H7 (cell line): Measurements from ENCODE around the gene HSPA12B. TPM values are rescaled to one million over a fixed set of nuclear protein-coding genes. Genes with fewer than 3 reads are reported as not detected.

Experiments
- DNase-seq: peaks from one replicate; pipeline ENCODE4 v3.0.0; 2012
- H3K27me3 ChIP-seq: 2 replicates; pipeline ENCODE4 v1.6.0; 2011; ENCODE audit warnings: mild to moderate bottlenecking, low read length; ENCODE audit not compliant: control insufficient read depth, insufficient read depth
- H3K36me3 ChIP-seq: replicated peaks from 2 replicates; pipeline ENCODE4 v1.5.1; 2011; ENCODE audit warnings: low read length; ENCODE audit not compliant: control insufficient read depth, insufficient read depth
- H3K4me3 ChIP-seq: 2 replicates; pipeline ENCODE4 v1.5.1; 2011; ENCODE audit warnings: low read depth, mild to moderate bottlenecking, control low read depth, low read length, moderate library complexity; ENCODE audit not compliant: insufficient read depth
- total RNA-seq: library from RNA; depleted of rRNA; stranded (reverse); fragments of >200 nt; shearing (Covaris generic); gene quantifications from 2 replicates; pipeline ENCODE4 v1.2.3, GENCODE V29; 2014

The HSPA12B gene
- total RNA-seq, 1 experiment from 2014 or later, result 0.97 TPM

DNA sequence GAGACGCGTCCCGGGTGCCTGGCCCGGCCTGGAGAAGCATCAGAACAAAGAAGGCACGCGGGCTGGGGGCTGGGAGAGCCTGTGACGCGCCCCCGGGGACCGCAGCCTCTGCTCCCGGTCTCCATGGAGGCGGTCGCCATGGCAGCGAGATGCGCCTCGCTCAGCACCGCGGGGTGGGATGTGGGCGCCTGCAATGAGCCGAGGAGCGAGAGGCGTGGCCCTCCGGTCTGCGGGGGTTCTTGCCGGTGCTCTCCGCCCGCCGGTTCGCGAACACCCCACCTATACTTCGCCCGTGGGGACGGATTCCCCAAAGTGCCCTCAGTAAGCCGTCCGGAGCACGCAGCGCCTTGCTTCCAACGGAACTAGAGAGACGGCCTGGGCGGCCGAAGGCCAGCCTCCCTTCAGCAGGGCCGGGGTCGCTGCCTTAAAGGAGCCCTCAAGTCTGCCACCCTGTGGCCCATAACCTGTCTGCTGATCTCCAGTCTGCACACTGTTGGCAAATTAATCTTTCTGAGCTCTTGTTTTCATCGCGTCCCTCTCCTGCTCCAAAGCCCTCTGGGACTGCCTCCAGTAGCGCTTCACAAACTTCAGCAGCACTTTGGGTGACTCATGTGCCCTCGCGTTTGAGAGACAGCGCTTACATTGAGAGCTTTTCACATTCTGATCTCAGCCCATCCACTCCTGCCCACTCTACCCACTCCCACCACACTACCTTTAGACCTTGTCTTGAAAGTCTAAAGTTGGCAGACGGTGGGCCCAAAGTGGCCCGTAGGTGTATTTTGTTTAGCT is 36.1 kb downstream of the HSPA12B start:
- H3K4me3 ChIP-seq, result peak overlapping the region; percentile 86
- H3K36me3 ChIP-seq, result no peaks in the 10 kb centered on the region; the same call in 1 of the 2 replicates
- peak; percentile 97 for DNase-seq
- peaks cover 4% of the 10 kb centered on the region for H3K27me3 ChIP-seq

GRCh38 chr20:3771552-3772058 is 39.1 kb downstream of the HSPA12B start:
- no peak for DNase-seq
- no peak overlapping the region for H3K4me3 ChIP-seq
- peaks cover 11% of the 10 kb centered on the region for H3K27me3 ChIP-seq
- no peaks in the 10 kb centered on the region for H3K36me3 ChIP-seq

GRCh38 chr20:3775457-3776108 is 43.1 kb downstream of the HSPA12B start:
- peaks cover 42% of the 10 kb centered on the region for H3K27me3 ChIP-seq
- no peaks in the 10 kb centered on the region for H3K36me3 ChIP-seq
- DNase-seq, result no peak
- H3K4me3 ChIP-seq, result no peak overlapping the region

GRCh38 chr20:3777381-3777715 is 44.9 kb downstream of the HSPA12B start:
- no peak for DNase-seq
- Histone ChIP-seq H3K4me3 (peak overlapping the region; percentile 57), H3K27me3 (peaks cover 45% of the 10 kb centered on the region), H3K36me3 (no peaks in the 10 kb centered on the region)

GRCh38 chr20:3777716-3778629 is 45.5 kb downstream of the HSPA12B start:
- no peaks in the 10 kb centered on the region for H3K36me3 ChIP-seq
- peaks cover 45% of the 10 kb centered on the region for H3K27me3 ChIP-seq
- peak; percentile 95 for DNase-seq
- H3K4me3 ChIP-seq, result peak overlapping the region; percentile 57

GRCh38 chr20:3778976-3779375 is 46.5 kb downstream of the HSPA12B start:
- peaks cover 45% of the 10 kb centered on the region for H3K27me3 ChIP-seq
- no peaks in the 10 kb centered on the region for H3K36me3 ChIP-seq
- no peak for DNase-seq
- peak overlapping the region; percentile 57; the same call in 1 of the 2 replicates for H3K4me3 ChIP-seq

DNA sequence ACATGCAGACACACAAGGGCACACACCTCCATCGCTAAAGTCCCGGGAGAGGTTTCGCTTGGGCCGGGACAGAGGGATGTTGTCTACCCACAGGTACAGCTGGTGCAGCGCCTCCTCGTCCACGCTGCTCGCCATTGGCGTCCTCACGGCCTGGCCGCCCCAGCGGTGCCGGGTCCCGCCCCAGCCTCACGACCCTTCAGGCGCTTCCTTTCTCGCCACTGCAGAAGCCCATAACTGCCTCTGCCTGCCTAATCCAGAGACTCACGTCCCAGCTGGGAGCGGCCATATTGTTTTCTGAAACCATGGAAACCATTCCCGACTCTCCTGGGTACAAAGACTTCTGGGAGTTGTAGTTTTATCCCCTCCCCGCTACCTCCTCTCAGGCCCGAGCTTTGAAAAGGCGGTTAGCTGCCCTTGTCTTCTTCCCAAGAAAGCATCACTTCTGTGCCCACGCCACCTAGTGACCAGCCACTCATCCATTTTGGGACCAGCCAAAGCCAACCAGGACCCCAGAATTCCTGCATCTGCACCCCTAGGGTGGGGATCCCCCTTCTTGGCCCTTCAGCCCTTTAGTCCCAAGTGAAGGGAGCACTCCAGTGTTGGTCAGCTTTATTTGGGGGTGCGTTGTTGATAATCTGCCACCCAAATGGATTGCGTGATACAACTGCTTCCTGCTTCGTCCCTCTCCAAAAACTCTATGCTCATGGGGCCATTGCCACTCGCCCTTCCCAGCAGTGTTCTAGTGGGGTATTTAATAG is 48.8 kb downstream of the HSPA12B start, which contains the start of gene SPEF1:
Gene SPEF1 (minus strand): TSS at position 296 of the 758 bp plus-strand sequence. CDS start 161 bp downstream, at position 135.
- Histone ChIP-seq H3K36me3 (no peaks in the 10 kb centered on the region), H3K4me3 (peak within 1 kb of the TSS; percentile 24), H3K27me3 (peaks cover 44% of the 10 kb centered on the region)
- peak; percentile 98 for DNase-seq

DNA sequence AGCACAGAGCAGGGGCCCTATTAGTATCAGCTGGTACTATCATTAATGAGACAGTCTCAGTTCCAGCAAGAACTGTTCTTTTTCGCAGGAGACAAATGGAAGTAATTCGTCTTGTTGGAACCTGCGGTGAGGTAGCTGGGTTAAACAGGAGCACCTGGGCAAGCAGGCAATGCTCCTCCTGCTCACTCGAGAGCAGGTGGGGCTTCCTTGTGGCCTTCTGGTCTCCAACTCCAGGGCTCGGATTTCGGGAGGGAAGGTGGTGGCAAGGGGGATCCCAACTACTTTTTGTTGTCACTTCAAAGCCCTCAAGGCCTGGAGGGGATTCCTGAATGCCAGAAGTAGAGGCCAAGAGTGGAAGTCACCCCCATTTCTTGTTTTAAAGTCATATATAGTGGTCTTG is 50.1 kb downstream of the HSPA12B start:
- Histone ChIP-seq H3K27me3 (peaks cover 37% of the 10 kb centered on the region), H3K4me3 (no peak overlapping the region), H3K36me3 (no peaks in the 10 kb centered on the region)
- DNase-seq, result peak; percentile 18

DNA sequence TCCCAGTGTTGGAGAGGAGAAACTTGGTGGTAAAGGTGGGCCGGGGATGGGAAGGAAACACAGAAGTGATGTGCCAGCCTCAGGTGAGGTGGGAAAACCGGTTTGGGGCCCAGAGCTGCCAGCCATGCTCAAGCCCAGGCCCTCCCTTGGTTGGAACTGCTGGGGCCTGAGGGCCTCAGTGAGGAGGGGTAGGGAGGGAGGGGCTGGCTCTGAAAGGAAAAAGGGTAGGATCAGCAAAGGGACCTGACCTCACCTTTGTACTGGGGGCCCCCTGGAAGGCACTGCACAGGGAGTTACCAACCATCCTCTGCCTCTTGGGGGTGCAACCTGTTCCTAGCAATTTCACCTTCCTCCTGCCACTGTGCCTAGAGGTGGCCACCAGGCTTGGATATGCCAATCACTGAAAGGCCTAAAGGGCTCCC is 50.6 kb downstream of the HSPA12B start:
- H3K27me3 ChIP-seq, result peaks cover 36% of the 10 kb centered on the region
- no peak for DNase-seq
- H3K36me3 ChIP-seq, result no peaks in the 10 kb centered on the region
- H3K4me3 ChIP-seq, result no peak overlapping the region

DNA sequence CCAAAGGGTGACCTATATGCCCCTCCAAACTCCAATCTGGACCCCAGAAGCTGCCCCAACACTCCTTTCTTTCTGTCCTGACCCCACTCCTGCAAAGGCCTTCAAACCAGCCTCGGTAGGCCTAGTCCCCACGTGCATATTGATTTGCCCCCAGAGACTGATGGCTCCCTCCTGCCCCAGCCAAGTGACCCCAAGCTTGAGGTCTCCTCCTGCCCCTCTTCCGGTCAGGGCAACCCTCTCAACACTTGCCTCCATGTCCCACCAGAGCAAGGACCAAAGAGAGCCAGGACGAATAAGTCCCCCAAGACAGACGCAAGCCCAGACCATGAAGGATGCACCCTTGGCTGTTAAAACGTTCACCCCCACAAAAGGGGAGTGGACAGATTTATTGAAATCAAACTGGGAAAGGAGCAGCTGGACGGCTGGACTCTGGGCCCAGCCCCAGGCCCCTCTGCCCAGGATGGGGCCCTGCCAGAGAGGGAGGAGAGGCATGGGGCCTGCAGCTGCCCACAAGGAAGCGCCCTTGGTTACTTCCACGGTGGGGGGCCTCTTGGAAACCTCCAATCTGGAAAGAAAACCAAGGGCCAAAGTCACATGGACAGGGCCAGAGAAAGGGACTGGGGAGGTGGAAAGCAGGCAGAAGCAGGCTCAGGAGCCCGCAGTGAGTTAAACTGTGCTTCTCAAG is 51.2 kb downstream of the HSPA12B start:
- peak; percentile 46 for DNase-seq
- peaks cover 33% of the 10 kb centered on the region for H3K27me3 ChIP-seq
- no peaks in the 10 kb centered on the region for H3K36me3 ChIP-seq
- H3K4me3 ChIP-seq, result no peak overlapping the region

DNA sequence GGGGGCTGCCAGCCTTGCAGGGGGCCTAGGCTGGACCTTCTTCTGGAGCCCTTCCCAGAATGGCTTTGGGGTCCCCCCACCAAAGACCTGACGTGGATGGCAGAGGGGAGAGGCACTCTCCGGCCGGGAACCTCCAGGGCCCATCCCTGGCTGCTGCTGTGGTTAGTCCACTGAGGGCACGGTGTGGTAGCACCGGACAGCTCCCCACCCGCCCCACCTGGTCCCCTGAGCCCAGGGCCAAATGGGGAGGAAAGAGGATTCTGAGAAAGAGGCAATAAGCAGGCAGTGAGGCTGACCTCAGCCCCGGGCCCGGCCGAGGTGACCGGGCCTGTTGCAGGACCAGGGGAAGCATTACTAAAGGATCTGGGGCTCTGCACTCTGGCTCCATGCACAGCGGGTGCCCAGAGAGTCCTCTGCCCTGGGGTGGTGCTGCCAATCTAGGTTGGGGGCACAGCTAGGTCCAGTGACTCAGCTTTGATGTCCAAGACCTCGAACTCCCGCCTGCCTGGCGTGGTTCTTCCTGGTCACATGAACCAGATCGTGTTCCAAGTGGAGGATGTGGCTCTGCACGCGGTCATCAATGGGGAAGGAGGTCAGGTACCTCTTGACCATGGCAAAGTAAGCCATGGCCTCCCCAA is 51.9 kb downstream of the HSPA12B start:
- H3K27me3 ChIP-seq, result peaks cover 26% of the 10 kb centered on the region
- H3K4me3 ChIP-seq, result no peak overlapping the region
- DNase-seq, result peak; percentile 55
- H3K36me3 ChIP-seq, result no peaks in the 10 kb centered on the region

- Histone ChIP-seq H3K27me3 (peaks cover 21% of the 10 kb centered on the region), H3K4me3 (no peak overlapping the region), H3K36me3 (no peaks in the 10 kb centered on the region)
- peak; percentile 27 for DNase-seq
Observed at GRCh38 chr20:3784863-3785239, 52.4 kb downstream of the HSPA12B start.
